Astrocyte of the cerebellum (primary cell): ENCODE data around the gene OPN1SW.
A peak's percentile ranks its signal among the peaks of the same experiment; 100 is the strongest.

Experiments
- DNase-seq: peaks from one replicate; pipeline ENCODE4 v3.0.0-alpha.2; 2011; ENCODE audit warnings: low read depth
- H3K4me3 ChIP-seq: 2 replicates; pipeline ENCODE4 v1.5.1; 2011; ENCODE audit warnings: mild to moderate bottlenecking, low read depth, low read length, moderate library complexity
- in situ Hi-C: cut with HindIII; loops from 2 replicates; pipeline ENCODE4 v1.10.0; 2017; ENCODE audit warnings: low sequenced_read_pairs
- TF ChIP-seq, protein P1 (sequence below): IDR thresholded peaks from 2 replicates; pipeline ENCODE4 v1.5.1; 2012; ENCODE audit warnings: low read length, low read depth, moderate library complexity, mild to moderate bottlenecking; ENCODE audit errors: missing control alignments

OPN1SW gene

DNA sequence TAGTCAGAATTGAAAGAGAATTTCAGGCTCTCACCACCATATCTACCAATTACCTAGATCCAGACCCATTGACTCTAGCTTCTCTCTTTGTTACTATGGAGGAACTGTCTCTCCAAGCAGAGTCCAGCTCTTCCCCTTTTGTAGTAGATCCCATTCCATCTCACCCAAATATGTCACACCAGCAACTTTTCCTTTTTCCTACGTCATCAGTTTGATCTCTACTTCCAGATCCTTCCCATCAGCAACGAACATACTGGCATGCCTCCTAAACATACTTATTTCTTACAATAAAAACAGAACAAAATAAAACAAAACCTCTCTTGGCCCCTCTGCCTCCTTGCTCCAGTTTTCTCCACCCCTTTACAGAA lies 42.3 kb downstream of the OPN1SW start:
- TF ChIP-seq, protein P1, sequence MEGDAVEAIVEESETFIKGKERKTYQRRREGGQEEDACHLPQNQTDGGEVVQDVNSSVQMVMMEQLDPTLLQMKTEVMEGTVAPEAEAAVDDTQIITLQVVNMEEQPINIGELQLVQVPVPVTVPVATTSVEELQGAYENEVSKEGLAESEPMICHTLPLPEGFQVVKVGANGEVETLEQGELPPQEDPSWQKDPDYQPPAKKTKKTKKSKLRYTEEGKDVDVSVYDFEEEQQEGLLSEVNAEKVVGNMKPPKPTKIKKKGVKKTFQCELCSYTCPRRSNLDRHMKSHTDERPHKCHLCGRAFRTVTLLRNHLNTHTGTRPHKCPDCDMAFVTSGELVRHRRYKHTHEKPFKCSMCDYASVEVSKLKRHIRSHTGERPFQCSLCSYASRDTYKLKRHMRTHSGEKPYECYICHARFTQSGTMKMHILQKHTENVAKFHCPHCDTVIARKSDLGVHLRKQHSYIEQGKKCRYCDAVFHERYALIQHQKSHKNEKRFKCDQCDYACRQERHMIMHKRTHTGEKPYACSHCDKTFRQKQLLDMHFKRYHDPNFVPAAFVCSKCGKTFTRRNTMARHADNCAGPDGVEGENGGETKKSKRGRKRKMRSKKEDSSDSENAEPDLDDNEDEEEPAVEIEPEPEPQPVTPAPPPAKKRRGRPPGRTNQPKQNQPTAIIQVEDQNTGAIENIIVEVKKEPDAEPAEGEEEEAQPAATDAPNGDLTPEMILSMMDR, result no peak
- DNase-seq, result no peak
- in situ Hi-C loops, result no loop called here

DNA sequence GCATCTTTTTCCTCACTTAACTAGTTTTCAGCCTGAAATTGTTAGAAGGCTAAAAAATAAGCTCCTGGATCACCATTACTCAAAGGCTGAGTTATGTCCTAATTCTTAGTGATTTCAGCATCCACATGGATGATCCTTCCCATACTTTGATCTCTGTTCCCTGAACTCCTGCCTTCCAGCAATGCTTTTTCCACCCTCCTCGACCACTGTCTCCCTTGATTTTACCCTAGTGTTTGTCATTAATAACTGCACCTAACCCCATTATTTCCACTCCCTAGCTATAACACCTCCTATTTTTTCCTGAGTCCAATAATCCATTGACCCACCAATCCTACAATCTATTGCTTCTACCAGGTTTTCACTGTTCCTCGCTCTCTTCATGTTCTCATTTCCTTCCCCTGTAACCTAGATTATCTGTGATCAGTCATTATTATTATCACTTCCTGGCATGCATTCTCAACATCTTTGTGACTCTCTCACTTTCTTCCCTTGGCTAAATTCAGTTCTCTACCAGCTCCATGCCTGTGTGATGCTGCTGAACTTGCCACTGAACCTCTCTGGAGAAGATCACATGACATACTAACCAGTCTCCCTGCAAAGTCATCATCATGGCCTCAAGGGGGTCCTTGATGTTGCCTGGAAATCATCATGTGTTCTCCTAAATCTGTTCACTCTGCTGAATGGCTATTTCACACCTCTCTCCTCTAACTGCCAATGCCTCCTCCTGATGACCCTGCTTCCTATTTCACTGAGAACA lies 42.9 kb downstream of the OPN1SW start:
- no peak for DNase-seq
- H3K4me3 ChIP-seq, result no peak overlapping the region
- in situ Hi-C loops, result no loop called here
- TF ChIP-seq, protein P1, result no peak

More for the DNA sequence above, 42.3 kb downstream of the OPN1SW start:
- H3K4me3 ChIP-seq, result no peak overlapping the region

DNA sequence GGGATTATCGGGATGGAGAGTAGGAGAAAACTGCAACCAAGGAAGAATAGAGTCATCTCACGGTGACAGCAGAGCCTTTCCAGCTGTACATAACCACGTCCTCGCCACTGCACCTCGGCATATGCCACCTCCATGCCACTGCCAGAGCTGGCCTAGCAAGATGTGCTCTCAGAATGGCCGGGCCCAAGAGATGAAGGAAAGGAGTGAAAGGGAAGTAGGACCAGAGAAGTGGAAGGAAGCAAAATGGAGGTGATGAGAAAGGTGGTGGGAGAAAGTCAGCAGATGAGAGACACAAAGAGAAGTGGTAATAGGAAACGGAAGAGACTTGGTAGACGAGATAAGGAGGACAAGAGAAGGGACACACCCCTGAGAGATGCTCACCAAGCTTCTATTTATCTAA lies 44.4 kb downstream of the OPN1SW start:
- no peak for DNase-seq
- no peak overlapping the region for H3K4me3 ChIP-seq
- TF ChIP-seq, protein P1, result no peak
- in situ Hi-C loops, result no loop called here

DNA sequence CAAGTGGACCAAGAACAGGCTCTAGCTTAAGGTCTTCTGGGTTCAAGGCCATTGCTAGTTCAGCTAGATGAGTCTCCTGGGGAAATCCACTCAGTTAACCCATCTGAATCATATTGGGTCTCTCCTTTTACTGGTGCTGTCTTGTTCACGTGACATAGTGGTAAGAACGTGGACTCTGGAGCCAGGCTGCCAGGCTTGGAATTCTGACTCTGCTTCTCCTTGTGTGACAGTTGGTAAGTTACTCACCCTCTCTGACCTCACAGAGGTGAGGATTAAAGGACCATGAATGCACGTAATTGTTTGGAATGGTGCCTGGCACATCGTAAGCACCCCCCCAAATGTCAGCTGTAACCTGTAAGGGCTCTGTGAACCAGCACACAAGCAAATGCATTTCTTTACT lies 46.1 kb downstream of the OPN1SW start:
- in situ Hi-C loops, result no loop called here
- H3K4me3 ChIP-seq, result no peak overlapping the region
- TF ChIP-seq, protein P1, result no peak
- no peak for DNase-seq

DNA sequence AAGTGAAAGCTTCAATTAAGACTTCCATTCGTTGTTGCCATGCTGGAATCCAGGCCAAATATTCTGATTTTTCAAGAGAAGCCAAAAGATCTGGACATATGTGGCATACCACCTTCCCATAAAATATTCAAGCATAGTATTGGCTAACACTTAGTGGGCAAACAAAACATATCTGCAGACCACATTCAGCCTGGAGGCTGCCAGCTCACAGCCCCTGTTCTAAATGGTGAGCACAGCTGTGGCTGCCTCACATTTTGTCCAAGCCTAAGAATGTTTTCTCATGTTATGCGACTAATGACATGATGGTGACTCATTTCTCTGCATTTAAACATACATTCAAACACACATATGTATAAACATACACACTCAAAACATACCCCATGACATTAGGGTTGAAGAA lies 47.0 kb downstream of the OPN1SW start:
- peak; percentile 70 for DNase-seq
- TF ChIP-seq, protein P1, result no peak
- no peak overlapping the region for H3K4me3 ChIP-seq
- in situ Hi-C loops, result no loop called here

DNA sequence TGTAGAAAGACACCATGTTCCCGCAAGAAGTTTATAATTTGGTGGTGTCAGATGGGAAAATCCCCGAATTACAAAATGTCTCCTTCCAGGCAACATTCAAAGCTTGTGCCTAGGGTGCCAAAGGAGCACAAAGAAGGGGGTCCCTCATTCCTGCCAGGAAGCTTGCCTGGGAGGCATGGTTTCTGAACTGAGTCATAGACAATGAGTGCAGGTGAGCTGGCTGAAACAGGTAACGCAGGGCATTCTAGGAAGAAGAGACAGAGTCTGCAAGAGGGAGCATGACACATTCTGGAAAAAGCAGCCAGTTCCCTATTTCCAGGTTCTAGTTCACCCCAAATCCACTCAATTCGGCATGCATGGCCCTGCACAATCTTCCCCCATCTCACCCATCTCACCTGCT lies 48.4 kb downstream of the OPN1SW start:
- in situ Hi-C loops, result no loop called here

More for the DNA sequence above, 48.4 kb downstream of the OPN1SW start:
- no peak overlapping the region for H3K4me3 ChIP-seq
- DNase-seq, result no peak
- TF ChIP-seq, protein P1, result no peak
